Measurements from ENCODE around the gene WWOX. TPM values are rescaled to one million over a fixed set of nuclear protein-coding genes. Genes with fewer than 3 reads are reported as not detected.

WWOX gene
- total RNA-seq, 1 experiment from 2014 or later: 15.6 TPM

GRCh38 chr16:78556421-78556820 is 457.0 kb downstream of the WWOX start:
- H2BK12ac ChIP-seq (ENCODE audit: insufficient read length, low read depth, low read length): no peak overlapping the region

More at GRCh38 chr16:78556421-78556820, 457.0 kb downstream of the WWOX start:
- Histone ChIP-seq H2BK20ac (ENCODE audit: low read depth, low read length, poor library complexity, severe bottlenecking) (no peak overlapping the region), H2BK5ac (ENCODE audit: insufficient read length, low read length) (no peak overlapping the region), H3K18ac (ENCODE audit: insufficient read length, low read depth, low read length) (no peak overlapping the region), H3K79me2 (ENCODE audit: insufficient read depth, low read length) (no peaks in the 10 kb centered on the region), H3K4me2 (ENCODE audit: insufficient read depth, insufficient read length, low read length) (no peak overlapping the region), H3K23me2 (ENCODE audit: insufficient read length, low read depth, low read length, poor library complexity, severe bottlenecking) (no peaks in the 10 kb centered on the region), H3K14ac (ENCODE audit: insufficient read depth, low read length) (no peak overlapping the region), H2BK120ac (ENCODE audit: low read depth, low read length, poor library complexity, severe bottlenecking) (no peak overlapping the region), H4K20me1 (ENCODE audit: control insufficient read depth, insufficient read depth, insufficient read length) (no peaks in the 10 kb centered on the region), H2AFZ (ENCODE audit: low read length) (no peak overlapping the region), H4K8ac (replicated peaks; ENCODE audit: insufficient read length, low read depth, low read length) (no peak overlapping the region), H2BK15ac (ENCODE audit: low read depth, low read length) (no peak overlapping the region), H3K56ac (ENCODE audit: insufficient read length, low read depth, low read length) (no peak overlapping the region), H3K4ac (ENCODE audit: low read depth, low read length) (no peak overlapping the region), H3K23ac (ENCODE audit: insufficient read length, low read depth, low read length) (no peak overlapping the region), H4K5ac (ENCODE audit: insufficient read length, low read depth, low read length) (no peak overlapping the region), H3K79me1 (ENCODE audit: insufficient read depth, low read depth, low read length, poor library complexity, severe bottlenecking) (no peaks in the 10 kb centered on the region), H3K9me3 (ENCODE audit: control insufficient read depth, low read depth, low read length) (no peaks in the 10 kb centered on the region), H4K91ac (ENCODE audit: insufficient read length, low read depth, low read length) (no peak overlapping the region), H2AK5ac (ENCODE audit: insufficient read length, low read length) (no peak overlapping the region), H3K27ac (ENCODE audit: insufficient read length, low read depth, low read length) (no peak overlapping the region), H3K9ac (ENCODE audit: extremely low read depth, insufficient read length, low read length) (no peak overlapping the region), H3T11ph (ENCODE audit: low read length) (no peak overlapping the region), H3K4me1 (ENCODE audit: insufficient read depth, low read length) (peaks cover 6% of the 10 kb centered on the region; the same call in 1 of the 2 replicates), H3K27me3 (ENCODE audit: insufficient read depth, low read length) (no peaks in the 10 kb centered on the region)
- no peaks in the 10 kb centered on the region; a peak in 1 of 7 replicates for H3K36me3 Mint-ChIP-seq (ENCODE audit: insufficient read depth in 1 of 3, low read depth in 3 of 3)
- H3K4me3 Mint-ChIP-seq: no peak overlapping the region
- H3K27me3 Mint-ChIP-seq (ENCODE audit: low read depth): peaks cover 4% of the 10 kb centered on the region; the same call in 1 of the 2 replicates
- DNase-seq: no peak
- H3K4me1 Mint-ChIP-seq: peaks cover 24 to 25% of the 10 kb centered on the region in 2 experiments
- H3K9me3 Mint-ChIP-seq: peaks cover 0 to 3% of the 10 kb centered on the region in 2 experiments; a peak in 1 of 5 replicates
- H3K27ac Mint-ChIP-seq: no peak overlapping the region
- no peak for TF ChIP-seq CTCF (conservative IDR thresholded peaks at IDR 0.05)
- WGBS (ENCODE audit: extremely low coverage, insufficient read length, low lambda C conversion rate): no CpG with 5 or more reads among the region's 16 CpGs
